Measurements from ENCODE around the gene RNASEL. TPM values are rescaled to one million over a fixed set of nuclear protein-coding genes. Genes with fewer than 3 reads are reported as not detected.
A peak's percentile ranks its signal among the peaks of the same experiment; 100 is the strongest.
"Not testable (repeated sequence)": the region's sequence is repeated elsewhere in the genome, so short reads cannot be mapped to it uniquely, and the experiment has no call there.

The RNASEL gene
- total RNA-seq, 2 experiments from 2014 or later = 11.4 to 13.2 TPM

GRCh38 chr1:182552527-182552926 is 36.5 kb downstream of the RNASEL start:
- POLR2A ChIA-PET = no interaction called here
- H3K4me1 Mint-ChIP-seq = no peaks in the 10 kb centered on the region
- H3K27ac Mint-ChIP-seq = peak overlapping the region; percentile 36
- DNase-seq = no peak
- no peak overlapping the region for H3K4me3 Mint-ChIP-seq
- H3K9me3 Mint-ChIP-seq = peaks cover 5% of the 10 kb centered on the region
- no peak for ATAC-seq (ENCODE audit: low read depth)
- peaks cover 3% of the 10 kb centered on the region for H3K27me3 Mint-ChIP-seq
- H3K36me3 Mint-ChIP-seq = no peaks in the 10 kb centered on the region

GRCh38 chr1:182549811-182550210 is 39.2 kb downstream of the RNASEL start:
- no peak for DNase-seq
- H3K4me1 Mint-ChIP-seq = no peaks in the 10 kb centered on the region
- peaks cover 3% of the 10 kb centered on the region for H3K9me3 Mint-ChIP-seq
- ATAC-seq (ENCODE audit: low read depth) = no peak
- H3K4me3 Mint-ChIP-seq = no peak overlapping the region
- POLR2A ChIA-PET = no interaction called here
- peaks cover 9% of the 10 kb centered on the region for H3K27me3 Mint-ChIP-seq
- H3K36me3 Mint-ChIP-seq = no peaks in the 10 kb centered on the region
- H3K27ac Mint-ChIP-seq = no peak overlapping the region

GRCh38 chr1:182549346-182549745 is 39.7 kb downstream of the RNASEL start:
- H3K9me3 Mint-ChIP-seq = peaks cover 3% of the 10 kb centered on the region
- no peak overlapping the region for H3K27ac Mint-ChIP-seq
- no peak overlapping the region for H3K4me3 Mint-ChIP-seq
- H3K27me3 Mint-ChIP-seq = peaks cover 14% of the 10 kb centered on the region
- ATAC-seq (ENCODE audit: low read depth) (no peak), DNase-seq (no peak)
- POLR2A ChIA-PET = no interaction called here
- H3K36me3 Mint-ChIP-seq = no peaks in the 10 kb centered on the region
- H3K4me1 Mint-ChIP-seq = no peaks in the 10 kb centered on the region

GRCh38 chr1:182533896-182534295 is 55.2 kb downstream of the RNASEL start:
- no peaks in the 10 kb centered on the region for H3K9me3 Mint-ChIP-seq

GRCh38 chr1:182528206-182528605 is 60.9 kb downstream of the RNASEL start:
- H3K9me3 Mint-ChIP-seq = peaks cover 14% of the 10 kb centered on the region
- H3K27me3 Mint-ChIP-seq; ATAC-seq (ENCODE audit: low read depth); H3K4me1 Mint-ChIP-seq; DNase-seq; POLR2A ChIA-PET; H3K4me3 Mint-ChIP-seq; H3K27ac Mint-ChIP-seq; H3K36me3 Mint-ChIP-seq: not testable (repeated sequence)

More at GRCh38 chr1:182533896-182534295, 55.2 kb downstream of the RNASEL start:
- DNase-seq (no peak), ATAC-seq (ENCODE audit: low read depth) (no peak)
- Mint-ChIP-seq H3K27me3 (peaks cover 11% of the 10 kb centered on the region), H3K4me3 (no peak overlapping the region), H3K4me1 (no peaks in the 10 kb centered on the region), H3K27ac (no peak overlapping the region), H3K36me3 (no peaks in the 10 kb centered on the region)
- POLR2A ChIA-PET = no interaction called here

- no peaks in the 10 kb centered on the region for H3K4me1 Mint-ChIP-seq
- H3K27ac Mint-ChIP-seq = no peak overlapping the region
- no peak overlapping the region for H3K4me3 Mint-ChIP-seq
- DNase-seq (no peak), ATAC-seq (ENCODE audit: low read depth) (no peak)
- H3K27me3 Mint-ChIP-seq = peaks cover 6% of the 10 kb centered on the region
- H3K9me3 Mint-ChIP-seq = peaks cover 14% of the 10 kb centered on the region
- H3K36me3 Mint-ChIP-seq = peaks cover 2% of the 10 kb centered on the region
- POLR2A ChIA-PET = no interaction called here
Observed at GRCh38 chr1:182527680-182528079, 61.4 kb downstream of the RNASEL start.

- POLR2A ChIA-PET = no interaction called here
- H3K4me1 Mint-ChIP-seq = no peaks in the 10 kb centered on the region
- no peak for DNase-seq
- peaks cover 2% of the 10 kb centered on the region for H3K36me3 Mint-ChIP-seq
- H3K9me3 Mint-ChIP-seq = peaks cover 14% of the 10 kb centered on the region
- peaks cover 8% of the 10 kb centered on the region for H3K27me3 Mint-ChIP-seq
- no peak overlapping the region for H3K4me3 Mint-ChIP-seq
- no peak overlapping the region for H3K27ac Mint-ChIP-seq
- no peak for ATAC-seq (ENCODE audit: low read depth)
Observed at GRCh38 chr1:182525342-182525741, 63.7 kb downstream of the RNASEL start.

Other genes with a start within 250 kb of the RNASEL start
- 10 to 100 TPM; 65.8 to 72.8 TPM for gene GLUL, start 197.5 kb downstream of the RNASEL start, total RNA-seq
- not detected for gene TEDDM1, start 188.6 kb downstream of the RNASEL start, total RNA-seq
- gene RGSL1, start 139.1 kb downstream of the RNASEL start, total RNA-seq = not detected
- gene RGS16, start 15.1 kb upstream of the RNASEL start, total RNA-seq = 1 to 10 TPM; 1.4 TPM
- gene RGS8, start 95.3 kb upstream of the RNASEL start, total RNA-seq = not detected
- gene NPL, start 200.5 kb upstream of the RNASEL start, total RNA-seq = 1 to 10 TPM; 5.6 to 6.2 TPM

All from activated naive CD8-positive, alpha-beta T cell treated with anti-CD3 and anti-CD28 coated beads, Interleukin-2, amount 10 ng/mL, durations not matched to agents 7 days and 5 days (primary cell).